Stimulated activated CD4-positive, alpha-beta T cell treated with anti-CD3 and anti-CD28 coated beads, TNF-alpha, amount 100 ng/mL, for 48 hours (primary cell): ENCODE measurements around the gene POLR1D.
A peak's percentile ranks its signal among the peaks of the same experiment; 100 is the strongest.
"Not testable (repeated sequence)": the region's sequence is repeated elsewhere in the genome, so short reads cannot be mapped to it uniquely, and the experiment has no call there.

Experiments
- DNase-seq, 3 donors: peaks; one replicate each; pipeline ENCODE4 v3.0.0-alpha.2; 2020; ENCODE audit warnings: low read depth in 3 of 3

The POLR1D gene

GRCh38 chr13:27617881-27618321, 3.8 kb upstream of the POLR1D start:
- DNase-seq: no peak

DNA sequence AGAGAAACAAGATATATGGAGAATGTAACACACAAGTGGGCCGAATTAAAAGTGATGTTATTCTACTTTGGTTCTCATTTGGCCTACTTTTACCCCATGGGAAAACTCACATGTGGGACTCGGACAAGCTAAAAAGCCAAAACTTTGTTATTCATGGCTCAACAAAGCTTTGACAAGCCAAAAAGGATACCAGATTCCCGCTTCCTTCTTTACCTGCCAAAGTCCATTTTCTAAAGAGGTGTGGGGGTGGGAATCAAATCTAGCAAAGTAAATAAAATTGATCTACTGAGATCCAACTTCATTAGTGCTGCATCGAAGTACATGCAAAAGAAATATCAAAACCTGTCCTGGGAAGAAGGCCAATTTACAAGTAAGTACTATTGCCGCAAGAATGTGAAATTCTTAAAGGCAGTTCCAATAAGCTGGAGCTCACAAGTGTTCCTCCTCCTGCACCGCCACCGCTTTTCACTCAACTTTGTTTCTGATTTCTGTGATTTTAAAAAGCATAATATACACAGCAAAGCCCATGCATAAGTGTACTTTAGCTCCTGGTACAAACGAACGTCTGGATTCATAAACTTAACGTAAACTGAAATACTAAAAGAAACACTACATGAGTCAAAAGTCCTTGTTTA, 2.5 kb upstream of the POLR1D start:
- DNase-seq: no peak

DNA sequence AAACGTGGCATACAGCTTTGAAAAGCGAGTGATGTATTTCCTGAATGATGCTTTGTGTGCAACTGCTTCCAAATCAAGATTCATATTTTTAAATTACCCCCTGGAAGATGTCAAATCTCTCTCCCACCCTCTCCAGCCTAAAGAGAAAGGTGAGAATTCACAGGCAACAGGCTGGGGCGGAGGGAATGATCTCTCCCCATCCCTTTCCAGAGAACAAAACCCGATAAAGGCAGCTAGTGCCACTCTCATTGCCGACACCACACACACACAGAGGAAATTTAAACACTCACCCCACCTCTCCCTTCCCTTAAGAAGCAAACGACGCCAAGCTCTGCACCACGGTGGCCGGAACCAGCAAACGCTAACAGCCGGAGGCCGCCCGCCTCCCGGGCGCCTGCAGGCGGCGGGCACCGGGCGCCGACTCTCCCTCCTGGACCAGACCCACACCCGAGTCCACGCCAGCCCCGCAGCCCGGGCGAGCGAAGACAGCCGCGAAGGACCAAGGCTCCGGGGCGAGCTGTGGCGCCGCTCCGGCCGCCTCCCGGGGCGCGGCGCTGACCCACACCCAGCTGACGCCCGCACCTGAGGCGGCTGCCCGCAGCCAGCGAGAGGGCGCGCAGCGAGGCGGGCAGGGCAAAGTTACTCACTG, 1.8 kb upstream of the POLR1D start:
- DNase-seq: peak in 2 of 3 donors; percentile 6 to 26

DNA sequence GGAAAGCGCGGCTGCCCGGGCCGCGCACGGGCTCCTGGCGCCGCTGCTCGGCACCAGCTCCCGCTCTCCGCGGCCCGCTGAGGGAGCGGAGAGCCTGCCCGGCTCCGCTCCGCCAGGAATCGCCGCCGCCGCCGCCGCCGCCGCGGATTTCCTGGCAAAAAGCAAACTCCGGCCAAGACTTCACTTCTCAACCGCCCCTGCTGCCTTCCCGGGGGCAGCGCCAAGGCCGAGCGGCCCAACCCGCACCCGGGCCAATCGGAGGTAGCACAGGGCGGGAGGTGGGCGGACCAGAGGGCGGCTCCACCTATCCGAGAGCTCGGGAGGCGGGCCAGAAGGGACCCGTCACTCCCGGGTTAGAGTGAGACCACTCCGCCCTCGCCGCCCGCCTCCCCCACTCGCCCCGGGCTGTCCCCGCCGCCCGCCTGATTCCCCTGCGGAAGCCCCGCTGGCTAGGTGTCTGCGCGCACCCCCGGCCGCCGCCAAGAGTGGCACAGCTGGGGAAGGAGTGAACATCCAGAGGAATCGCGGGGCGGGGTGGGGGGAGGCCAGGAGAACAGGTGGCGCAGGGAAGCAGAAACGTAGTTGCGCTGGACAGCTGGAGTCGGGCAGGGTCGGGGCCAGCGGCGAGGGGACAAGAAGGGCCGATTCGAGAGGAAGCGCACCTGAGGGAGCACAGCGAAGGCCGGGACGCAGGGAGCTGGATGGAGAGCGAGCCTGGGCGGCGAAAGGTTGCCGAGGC, 1.1 kb upstream of the POLR1D start, which contains the start of gene LNX2:
LNX2 (minus strand) TSS at position 153 of the 739 bp plus-strand sequence. CDS start 38,826 bp downstream, outside the sequence.
- DNase-seq: peak; percentile 94 to 97 (median 95)

DNA sequence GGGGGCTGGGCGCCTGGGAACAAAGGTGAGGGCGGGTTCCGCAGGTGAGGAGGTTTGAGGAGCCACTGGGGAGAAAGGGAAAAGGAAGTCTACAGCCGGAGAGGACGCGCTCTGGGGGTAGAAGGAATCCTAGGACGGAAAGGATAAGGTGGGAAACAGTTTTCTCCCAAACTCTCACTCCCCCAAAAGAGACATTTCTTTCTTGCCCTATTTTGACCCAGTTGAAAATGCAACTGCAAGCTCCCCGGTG, 651 bp upstream of the POLR1D start:
- no peak for DNase-seq

DNA sequence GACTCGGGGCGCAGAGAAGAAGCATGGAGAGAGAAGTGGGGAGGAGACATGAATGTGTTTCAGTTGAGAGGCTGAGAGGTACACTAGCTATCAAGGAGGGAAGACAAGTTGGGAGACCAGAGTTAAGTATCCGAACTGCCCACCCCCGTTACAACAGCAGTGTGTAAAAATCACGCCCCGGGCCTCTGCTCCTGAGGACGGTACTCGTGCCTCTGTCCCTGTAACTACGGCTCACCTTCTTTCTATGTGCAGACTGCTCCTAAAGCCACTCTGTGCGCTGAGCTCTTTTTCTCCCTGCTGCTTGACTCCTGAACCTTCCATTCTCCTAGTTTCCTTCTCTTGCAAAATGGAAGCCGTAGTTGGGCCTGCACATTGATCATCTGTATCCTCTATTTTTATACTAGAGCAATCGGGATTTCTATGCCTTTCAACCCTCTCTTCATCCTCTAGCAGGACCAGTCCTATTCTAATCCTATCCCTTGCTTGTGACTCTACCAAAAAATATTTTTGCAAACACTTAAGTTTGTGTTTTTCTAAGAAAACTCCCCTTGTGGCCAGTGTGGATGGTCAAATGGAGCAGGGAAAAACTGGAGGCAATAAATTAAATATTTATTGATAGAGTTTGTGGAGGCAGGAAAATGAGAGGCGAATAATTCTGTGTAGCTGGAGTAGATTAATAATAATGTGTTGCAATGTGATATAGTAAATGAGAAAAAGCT, 569 bp downstream of the POLR1D start:
- no peak for DNase-seq

DNA sequence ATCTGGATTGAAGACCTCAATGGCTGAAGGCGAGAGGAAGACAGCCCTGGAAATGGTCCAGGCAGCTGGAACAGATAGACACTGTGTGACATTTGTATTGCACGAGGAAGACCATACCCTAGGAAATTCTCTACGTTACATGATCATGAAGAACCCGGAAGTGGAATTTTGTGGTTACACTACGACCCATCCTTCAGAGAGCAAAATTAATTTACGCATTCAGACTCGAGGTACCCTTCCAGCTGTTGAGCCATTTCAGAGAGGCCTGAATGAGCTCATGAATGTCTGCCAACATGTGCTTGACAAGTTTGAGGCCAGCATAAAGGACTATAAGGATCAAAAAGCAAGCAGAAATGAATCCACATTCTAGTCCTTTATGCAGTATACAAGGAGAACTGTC, 1.2 kb downstream of the POLR1D start:
- no peak for DNase-seq

GRCh38 chr13:27624071-27624470, 2.4 kb downstream of the POLR1D start:
- no peak for DNase-seq

DNA sequence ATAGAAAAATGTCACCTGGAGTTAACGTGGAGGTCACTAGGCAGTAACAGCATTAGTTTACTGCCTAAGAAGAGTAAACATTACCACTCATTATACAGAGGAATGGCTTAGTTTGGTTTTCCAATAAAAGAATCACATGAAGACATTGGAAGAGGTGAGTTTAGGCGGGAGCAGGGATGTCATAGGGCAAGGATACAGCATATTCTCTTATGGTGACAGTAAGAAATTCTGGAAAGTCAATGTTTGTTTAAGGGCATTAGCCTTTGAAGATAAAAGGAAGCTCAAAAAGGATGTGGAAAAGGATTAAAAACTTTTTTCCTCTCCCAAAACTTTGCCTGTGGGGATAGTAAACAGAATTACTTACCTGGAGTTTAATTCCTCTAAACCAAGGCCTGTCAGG, 4.1 kb downstream of the POLR1D start:
- no peak for DNase-seq

DNA sequence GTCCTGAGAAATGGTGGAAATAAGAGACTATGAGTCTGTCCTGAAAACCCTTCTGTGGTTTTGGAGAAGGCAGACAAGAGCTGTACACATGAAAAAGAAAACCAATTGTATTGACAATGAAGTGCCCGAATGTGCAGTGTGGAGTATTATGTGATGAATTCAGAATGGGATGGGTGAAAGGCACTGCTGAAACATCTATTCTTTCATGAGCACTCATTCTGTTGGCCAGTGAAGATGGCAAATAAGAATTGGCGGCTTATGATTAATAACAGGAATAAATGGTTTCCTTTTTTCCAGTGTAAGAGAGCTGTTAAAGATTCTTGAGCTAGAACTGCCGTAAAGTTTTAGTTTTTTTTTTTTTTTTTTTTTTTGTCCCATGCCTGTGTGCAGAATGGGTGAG, 5.7 kb downstream of the POLR1D start:
- DNase-seq: no peak

DNA sequence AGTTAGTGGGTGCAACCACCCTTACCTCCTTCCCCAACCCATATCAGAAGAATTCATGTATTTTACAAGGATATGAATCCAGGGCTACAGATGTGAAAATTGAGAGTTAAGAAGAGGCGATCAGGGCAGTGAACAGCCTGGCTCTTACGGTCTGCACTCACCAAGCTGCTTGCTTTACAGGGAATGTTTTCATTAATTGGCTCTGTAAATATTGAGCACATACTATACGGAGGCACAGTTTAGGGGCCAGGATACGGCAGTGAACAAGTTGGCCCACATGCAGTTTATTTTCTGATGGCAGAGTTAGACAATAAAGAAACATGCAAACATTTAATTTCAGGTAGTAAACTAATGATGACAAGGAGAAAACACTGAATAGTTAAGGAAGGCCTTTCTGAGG, 6.4 kb downstream of the POLR1D start:
- DNase-seq: no peak

GRCh38 chr13:27628766-27629165, 7.1 kb downstream of the POLR1D start:
- DNase-seq: not testable (repeated sequence)

- DNase-seq: no peak
These were observed 9.5 kb downstream of the POLR1D start for GRCh38 chr13:27631156-27631555.

DNA sequence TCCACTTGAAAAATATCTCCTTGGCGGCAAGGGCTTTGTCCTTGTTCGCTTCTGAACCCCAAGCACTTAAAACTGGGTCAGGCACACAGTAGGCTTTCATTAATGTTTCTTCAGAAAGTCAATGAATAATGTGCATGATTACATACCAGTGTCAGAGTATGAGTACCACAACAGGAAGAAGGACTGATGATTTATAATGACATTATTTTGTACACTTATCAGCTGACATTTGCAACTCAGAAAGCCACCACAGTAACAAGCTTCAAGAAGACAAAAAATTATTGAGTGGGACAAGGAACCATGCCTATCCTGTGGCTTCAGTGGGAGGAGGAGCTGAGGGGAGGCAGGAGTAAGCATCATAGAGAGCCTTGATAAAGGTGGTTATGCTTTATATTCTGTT, 10.0 kb downstream of the POLR1D start:
- no peak for DNase-seq

DNA sequence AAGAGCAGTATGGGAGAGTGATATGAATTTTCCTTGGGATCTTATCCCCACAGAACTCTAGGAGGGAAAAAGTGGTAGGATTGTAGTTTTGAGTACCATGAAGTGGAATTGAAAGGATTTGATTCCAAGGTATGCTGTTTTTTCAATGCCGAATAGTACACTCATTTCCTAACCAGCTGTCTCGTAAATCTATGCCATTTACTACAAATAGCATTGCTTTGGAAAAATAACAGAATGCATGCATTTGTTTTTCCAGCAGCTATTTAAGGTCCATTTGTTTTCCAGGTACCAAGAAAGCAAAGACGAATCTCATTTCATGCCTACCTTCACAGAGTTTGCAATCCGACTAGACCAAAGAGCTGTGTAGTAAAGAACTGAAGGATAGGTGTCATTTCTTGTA, 10.5 kb downstream of the POLR1D start:
- DNase-seq: no peak

DNA sequence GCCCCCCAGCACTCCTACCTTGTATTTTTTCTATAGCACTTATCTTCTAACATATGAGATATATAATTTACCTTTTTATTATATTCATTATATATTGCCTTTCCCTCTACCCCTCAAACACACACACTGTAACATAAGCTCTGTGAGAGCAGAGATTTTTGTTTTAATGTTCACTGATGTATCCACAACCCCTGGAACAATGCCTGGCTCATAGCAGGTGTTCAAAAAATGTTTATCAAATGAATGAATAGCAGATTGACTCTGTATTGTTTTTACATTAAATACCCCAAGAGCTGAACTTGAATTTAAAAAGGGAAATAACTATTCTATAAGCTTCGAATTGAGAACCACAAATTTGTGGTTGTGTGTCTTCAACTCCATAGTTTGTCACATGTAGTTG, 11.0 kb downstream of the POLR1D start:
- no peak for DNase-seq

DNA sequence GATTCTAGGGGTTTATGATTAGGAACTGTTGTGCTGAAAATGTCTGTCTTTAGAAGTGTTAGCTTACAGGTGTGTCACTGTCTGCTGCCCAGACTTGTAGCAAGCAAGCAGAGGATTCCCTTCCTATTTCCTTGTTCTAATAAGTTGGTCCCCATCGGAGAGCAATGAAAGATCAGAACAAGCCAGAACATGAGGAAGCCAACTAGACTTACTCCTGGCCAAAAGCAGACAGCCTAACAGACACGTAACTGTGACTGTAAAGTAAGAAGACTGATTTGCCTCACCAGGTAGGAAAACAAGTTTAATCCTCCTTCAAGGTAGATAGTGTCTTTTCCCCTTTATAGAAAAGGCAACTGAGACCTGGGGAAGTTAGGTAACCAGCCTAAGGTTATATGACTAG, 12.5 kb downstream of the POLR1D start:
- DNase-seq: no peak

GRCh38 chr13:27634791-27635190, 13.1 kb downstream of the POLR1D start:
- DNase-seq: no peak

DNA sequence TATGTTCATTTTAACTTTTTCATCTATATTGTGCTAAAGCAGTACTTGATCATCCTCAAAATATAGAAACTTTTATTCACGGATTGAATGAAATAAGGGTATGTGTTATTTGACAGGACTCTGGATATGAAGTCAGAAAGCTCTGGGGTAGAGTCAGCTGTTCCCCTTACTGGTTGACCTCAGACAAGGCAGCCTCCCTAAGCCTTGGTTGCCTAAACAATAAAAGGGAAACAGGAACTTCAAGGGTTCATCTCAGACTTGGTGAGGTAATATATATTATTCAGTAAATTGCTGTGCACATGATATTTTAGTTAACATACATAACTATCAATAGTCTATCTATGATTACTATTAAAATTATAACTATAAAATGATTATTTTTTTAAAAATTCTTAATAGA, 13.6 kb downstream of the POLR1D start:
- no peak for DNase-seq

GRCh38 chr13:27636589-27637288, 15.0 kb downstream of the POLR1D start:
- no peak for DNase-seq

DNA sequence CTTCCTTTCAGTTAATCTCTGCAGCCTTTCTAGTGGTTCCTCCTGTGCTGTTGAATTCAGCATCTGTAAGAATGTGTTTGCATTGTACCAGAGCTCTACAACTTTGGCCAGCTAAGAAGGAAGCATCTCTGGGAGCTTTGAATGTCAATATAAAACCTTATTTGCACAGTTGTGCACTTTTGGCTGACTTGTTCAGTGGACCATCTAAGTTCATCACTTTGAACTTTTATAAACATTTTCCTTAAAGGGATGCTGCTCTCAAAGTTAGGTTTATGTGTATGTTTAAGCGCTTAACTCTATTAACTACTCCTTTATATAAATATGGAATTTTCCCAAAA, 15.6 kb downstream of the POLR1D start:
- DNase-seq: no peak

DNA sequence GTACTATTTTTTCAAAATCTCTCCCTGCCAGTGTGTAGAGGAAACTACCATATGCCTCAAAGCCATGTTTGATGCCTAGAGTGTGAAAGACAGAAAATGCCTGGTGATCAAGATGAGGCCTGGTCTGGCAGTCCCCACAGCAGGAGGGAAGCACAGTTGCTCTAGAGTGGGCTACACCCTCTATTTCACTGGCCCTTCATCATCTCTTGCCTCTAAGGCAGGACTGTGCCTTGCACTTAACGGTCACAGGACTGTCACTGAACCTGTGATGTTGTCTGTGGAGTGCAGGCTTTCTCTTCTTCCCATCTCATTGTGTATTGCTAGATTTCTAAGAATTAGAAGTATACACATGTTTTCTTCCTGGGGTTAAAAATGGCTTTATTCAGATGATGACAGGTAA, 16.3 kb downstream of the POLR1D start:
- no peak for DNase-seq
